GM19324 (cell line): ENCODE results near the gene USP5.
A peak's percentile ranks its signal among the peaks of the same experiment; 100 is the strongest.
"Not testable (repeated sequence)": the region's sequence is repeated elsewhere in the genome, so short reads cannot be mapped to it uniquely, and the experiment has no call there.

ENCODE experiments used
- ATAC-seq: cut with Tn5 transposase; IDR thresholded peaks from one replicate; pipeline ENCODE4 v1.9.1; 2021; ENCODE audit warnings: mild to moderate bottlenecking, moderate library complexity; ENCODE audit not compliant: unreplicated experiment, low FRiP score

USP5 gene

DNA sequence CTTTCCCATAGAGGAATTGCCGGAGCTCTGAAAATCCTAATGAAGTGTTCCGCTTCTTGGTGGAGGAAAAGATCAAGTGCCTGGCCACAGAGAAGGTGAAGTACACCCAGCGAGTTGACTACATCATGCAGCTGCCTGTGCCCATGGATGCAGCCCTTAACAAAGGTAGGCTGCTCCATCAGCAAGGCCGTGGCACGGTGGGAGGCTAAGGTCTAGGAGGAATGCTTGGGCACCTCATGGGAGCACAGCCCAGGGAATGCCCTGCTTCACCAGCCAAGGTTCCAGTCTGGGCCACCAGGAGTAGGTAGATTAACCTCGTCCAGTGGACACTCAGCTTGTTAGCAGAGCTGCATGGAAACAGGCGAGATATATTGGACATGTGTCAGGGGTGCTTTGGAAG, 9.0 kb downstream of the USP5 start:
- no peak for ATAC-seq

DNA sequence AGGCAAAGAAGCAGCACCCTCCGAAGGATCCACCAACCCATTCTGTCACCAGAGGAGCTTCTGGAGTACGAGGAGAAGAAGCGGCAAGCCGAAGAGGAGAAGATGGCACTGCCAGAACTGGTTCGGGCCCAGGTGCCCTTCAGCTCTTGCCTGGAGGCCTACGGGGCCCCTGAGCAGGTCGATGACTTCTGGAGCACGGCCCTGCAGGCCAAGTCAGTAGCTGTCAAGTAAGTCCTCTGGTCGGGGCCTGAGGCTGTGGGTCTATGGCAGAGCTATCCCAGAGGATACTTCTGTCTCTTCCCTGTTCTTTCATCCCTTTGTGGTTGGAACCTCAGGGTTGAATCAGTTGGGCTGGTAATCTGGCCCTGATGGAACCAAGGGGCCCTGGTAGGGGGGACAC, 9.4 kb downstream of the USP5 start:
- ATAC-seq, result no peak

GRCh38 chr12:6863033-6863432, 11.1 kb downstream of the USP5 start:
- no peak for ATAC-seq

- no peak for ATAC-seq
These were observed 11.8 kb downstream of the USP5 start for GRCh38 chr12:6863586-6864321.

DNA sequence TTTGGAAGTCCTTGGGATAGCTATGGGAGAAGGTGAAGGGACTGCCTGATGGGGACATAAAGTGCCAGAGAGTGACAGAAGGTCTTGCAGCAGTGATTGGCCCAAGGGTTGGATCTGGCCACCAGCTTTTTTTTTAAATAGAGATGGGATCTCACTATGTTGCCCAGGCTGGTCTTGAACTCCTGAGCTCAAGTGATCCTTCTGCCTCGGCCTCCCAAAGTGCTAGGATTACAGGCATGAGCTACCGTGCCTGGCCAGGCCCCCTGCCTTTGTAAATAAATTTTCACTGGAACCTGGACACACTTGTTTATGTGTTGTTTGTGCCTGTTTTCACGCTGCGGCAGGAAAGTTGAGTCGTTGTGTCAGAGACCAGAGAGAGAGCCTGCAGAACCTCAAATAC, 13.4 kb downstream of the USP5 start:
- ATAC-seq, result not testable (repeated sequence)

GRCh38 chr12:6866163-6866919, 14.4 kb downstream of the USP5 start:
- ATAC-seq, result no peak

- peak; percentile 17 for ATAC-seq
These were observed 15.0 kb downstream of the USP5 start for GRCh38 chr12:6866920-6867412.

GRCh38 chr12:6867413-6868210, 15.7 kb downstream of the USP5 start, which contains the start of gene TPI1:
TPI1 (plus strand) TSS chr12:6867531; CDS start chr12:6867567, 36 bp downstream.
- peak; percentile 57 for ATAC-seq

GRCh38 chr12:6868211-6869048, 16.5 kb downstream of the USP5 start:
- no peak for ATAC-seq

DNA sequence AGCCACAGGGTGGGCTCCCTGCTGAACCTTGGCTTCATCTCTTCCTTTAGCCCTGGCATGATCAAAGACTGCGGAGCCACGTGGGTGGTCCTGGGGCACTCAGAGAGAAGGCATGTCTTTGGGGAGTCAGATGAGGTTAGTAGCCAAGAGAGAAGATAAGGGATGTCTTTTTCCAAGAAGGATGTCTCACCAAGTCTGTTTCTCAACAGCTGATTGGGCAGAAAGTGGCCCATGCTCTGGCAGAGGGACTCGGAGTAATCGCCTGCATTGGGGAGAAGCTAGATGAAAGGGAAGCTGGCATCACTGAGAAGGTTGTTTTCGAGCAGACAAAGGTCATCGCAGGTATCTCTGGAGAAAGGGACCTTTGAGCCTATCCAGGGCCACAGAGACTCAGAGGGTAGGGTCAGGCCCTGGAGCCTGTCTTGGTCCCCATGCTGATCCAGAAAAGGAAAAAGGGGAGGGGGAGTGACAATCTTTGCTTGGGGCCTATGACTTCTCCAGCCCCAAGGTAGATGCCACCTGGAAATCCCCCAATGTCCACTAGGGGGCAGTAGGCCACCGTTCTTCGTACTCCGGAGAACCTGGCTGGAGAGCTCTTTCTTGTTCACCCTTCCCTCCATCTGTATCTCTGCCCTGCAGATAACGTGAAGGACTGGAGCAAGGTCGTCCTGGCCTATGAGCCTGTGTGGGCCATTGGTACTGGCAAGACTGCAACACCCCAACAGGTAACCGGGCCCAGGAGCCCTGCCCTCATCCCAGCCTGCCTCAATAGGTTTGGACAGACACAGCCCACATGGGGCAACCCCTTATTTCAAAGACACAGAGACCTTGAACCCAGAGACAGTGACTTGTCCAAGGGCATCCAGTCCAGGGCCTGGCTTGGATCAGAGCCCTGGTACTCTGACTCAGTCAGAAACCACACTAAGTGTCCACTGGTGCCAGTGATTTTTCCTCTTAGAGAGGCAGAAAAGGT, 17.4 kb downstream of the USP5 start:
- no peak for ATAC-seq

DNA sequence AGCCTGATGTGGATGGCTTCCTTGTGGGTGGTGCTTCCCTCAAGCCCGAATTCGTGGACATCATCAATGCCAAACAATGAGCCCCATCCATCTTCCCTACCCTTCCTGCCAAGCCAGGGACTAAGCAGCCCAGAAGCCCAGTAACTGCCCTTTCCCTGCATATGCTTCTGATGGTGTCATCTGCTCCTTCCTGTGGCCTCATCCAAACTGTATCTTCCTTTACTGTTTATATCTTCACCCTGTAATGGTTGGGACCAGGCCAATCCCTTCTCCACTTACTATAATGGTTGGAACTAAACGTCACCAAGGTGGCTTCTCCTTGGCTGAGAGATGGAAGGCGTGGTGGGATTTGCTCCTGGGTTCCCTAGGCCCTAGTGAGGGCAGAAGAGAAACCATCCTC, 18.4 kb downstream of the USP5 start:
- ATAC-seq, result not testable (repeated sequence)

GRCh38 chr12:6871052-6871957, 19.4 kb downstream of the USP5 start:
- ATAC-seq, result no peak

GRCh38 chr12:6872073-6873048, 20.4 kb downstream of the USP5 start:
- ATAC-seq, result no peak

- peak; percentile 88 for ATAC-seq
These were observed 21.4 kb downstream of the USP5 start, which contains the start of gene SPSB2 for GRCh38 chr12:6873094-6874014. SPSB2 (minus strand) TSS chr12:6873303; CDS start chr12:6872901, 402 bp downstream.

GRCh38 chr12:6874015-6874368, 22.0 kb downstream of the USP5 start:
- ATAC-seq, result not testable (repeated sequence)

- ATAC-seq, result not testable (repeated sequence)
These were observed 27.9 kb downstream of the USP5 start for GRCh38 chr12:6879824-6880223.
